Endothelial cell of umbilical vein (primary cell): ENCODE data around the gene DOCK1. TPM values are rescaled to one million over a fixed set of nuclear protein-coding genes. Genes with fewer than 3 reads are reported as not detected.

Source experiments
- BruUV-seq: library from RNA; stranded (reverse); fragments of 400-500 nt; replicated peaks from 2 replicates; lab custom pipeline; 2021; lab: Mats Ljungman, UMichigan
- CTCF ChIA-PET: fragments of 300-600, 350-600 bp; sonication (Branson Sonifier 250); formaldehyde crosslinking; loops from one replicate; lab custom pipeline; 2021; ENCODE audit warnings: antibody characterized with exemption, inconsistent platforms; lab: Charles Lee
- POLR2A ChIA-PET: fragments of 300-600, 350-600 bp; sonication (Branson Sonifier 250); formaldehyde crosslinking; loops from one replicate; lab custom pipeline; 2021; ENCODE audit warnings: antibody characterized with exemption, inconsistent platforms; lab: Charles Lee
- DNase-seq: peaks from one replicate; pipeline ENCODE4 v3.0.0-alpha.2; 2011; ENCODE audit warnings: low read depth, low spot score
- FAIRE-seq: peaks from 2 replicates; lab custom pipeline; 2011; peaks lifted over from hg19 to GRCh38; lab: Jason Lieb, UNC
- H2AFZ ChIP-seq: 2 replicates; pipeline ENCODE4 v1.6.0; 2012; ENCODE audit warnings: low read depth, low read length, control low read depth, inconsistent platforms
- H3K27ac ChIP-seq: 2 replicates; pipeline ENCODE4 v1.5.1; 2011; ENCODE audit warnings: low read depth, mild to moderate bottlenecking, control low read depth, low read length, moderate library complexity; ENCODE audit not compliant: insufficient read depth
- H3K27me3 ChIP-seq, 2 experiments: 2 replicates each; pipeline versions ENCODE4 v1.6.0 to v1.6.1; 2011; ENCODE audit warnings: low read length in 2 of 2, mixed read lengths in 1 of 2; ENCODE audit not compliant: control insufficient read depth in 2 of 2, insufficient read depth in 2 of 2
- H3K36me3 ChIP-seq, 2 experiments: 2 replicates in 1 of 2; 3 replicates in 1 of 2; pipeline ENCODE4 v1.5.1; 2011; ENCODE audit warnings: low read length in 2 of 2, mild to moderate bottlenecking in 1 of 2, moderate library complexity in 1 of 2; ENCODE audit not compliant: control insufficient read depth in 2 of 2, insufficient read depth in 2 of 2; ENCODE audit errors: extremely low read depth in 1 of 2
- H3K4me1 ChIP-seq: 3 replicates; pipeline ENCODE4 v1.5.1; 2011; ENCODE audit warnings: mild to moderate bottlenecking, low read length; ENCODE audit not compliant: control insufficient read depth, insufficient read depth; ENCODE audit errors: extremely low read depth
- H3K4me2 ChIP-seq: 2 replicates; pipeline ENCODE4 v1.6.1; 2011; ENCODE audit warnings: low read length, control low read depth, mixed read lengths; ENCODE audit not compliant: insufficient read depth
- H3K4me3 ChIP-seq, 3 experiments: fragments of 200-600 bp in 1 of 3; sonication (generic), shearing (Covaris generic) in 1 of 3; replicated peaks in 1 of 3; 2 replicates each; pipeline ENCODE4 v1.5.1; 2011 to 2016; ENCODE audit warnings: control low read depth in 3 of 3, low read length in 3 of 3, mild to moderate bottlenecking in 2 of 3, inconsistent platforms in 1 of 3, low read depth in 1 of 3, moderate library complexity in 1 of 3; ENCODE audit not compliant: insufficient read depth in 1 of 3
- H3K79me2 ChIP-seq: 2 replicates; pipeline ENCODE4 v1.6.0; 2012; ENCODE audit warnings: low read length, inconsistent platforms; ENCODE audit not compliant: control insufficient read depth, insufficient read depth
- H3K9ac ChIP-seq: replicated peaks from 2 replicates; pipeline ENCODE3; 2011; ENCODE audit warnings: low read length, control low read depth; ENCODE audit not compliant: insufficient read depth; ENCODE audit errors: extremely low read depth
- H3K9me1 ChIP-seq: replicated peaks from 3 replicates; pipeline ENCODE4 v1.6.0; 2011; ENCODE audit warnings: mild to moderate bottlenecking, low read length; ENCODE audit not compliant: control insufficient read depth, insufficient read depth; ENCODE audit errors: extremely low read depth
- H3K9me3 ChIP-seq: replicated peaks from 2 replicates; pipeline ENCODE4 v1.5.1; 2012; ENCODE audit warnings: low read length, inconsistent platforms; ENCODE audit not compliant: control insufficient read depth, insufficient read depth
- H4K20me1 ChIP-seq: replicated peaks from 2 replicates; pipeline ENCODE3; 2011; ENCODE audit warnings: mild to moderate bottlenecking, low read length; ENCODE audit not compliant: control insufficient read depth, insufficient read depth; ENCODE audit errors: extremely low read depth
- CTCF ChIP-seq, 2 donors: IDR thresholded peaks; 1 replicate in 1 of 2; 2 replicates in 1 of 2; pipeline ENCODE4 v1.5.1; 2011; ENCODE audit warnings: low read length in 2 of 2, mild to moderate bottlenecking in 2 of 2, moderate library complexity in 2 of 2, control low read depth in 1 of 2, inconsistent platforms in 1 of 2, low read depth in 1 of 2; ENCODE audit not compliant: insufficient read depth in 1 of 2; ENCODE audit errors: extremely low read depth in 1 of 2
- EZH2 ChIP-seq: IDR thresholded peaks from 2 replicates; pipeline ENCODE4 v1.6.1; 2012; ENCODE audit warnings: borderline replicate concordance, low read depth, mild to moderate bottlenecking, moderate library complexity, low read length, inconsistent platforms; ENCODE audit not compliant: severe bottlenecking
- FOS ChIP-seq: IDR thresholded peaks from 2 replicates; pipeline ENCODE4 v1.6.1; 2011; ENCODE audit warnings: mild to moderate bottlenecking, low read length, moderate library complexity, borderline replicate concordance; ENCODE audit not compliant: insufficient read depth
- GATA2 ChIP-seq: IDR thresholded peaks from 2 replicates; pipeline ENCODE4 v1.7.0; 2011; ENCODE audit warnings: low read depth, mild to moderate bottlenecking, moderate library complexity, mixed read lengths, low read length; ENCODE audit not compliant: insufficient read length, insufficient read depth
- JUN ChIP-seq: IDR thresholded peaks from 2 replicates; pipeline ENCODE4 v1.6.1; 2011; ENCODE audit warnings: borderline replicate concordance, low read depth; ENCODE audit not compliant: insufficient read length, insufficient read depth
- MAX ChIP-seq: IDR thresholded peaks from 2 replicates; pipeline ENCODE4 v1.6.1; 2011; ENCODE audit not compliant: insufficient read depth, insufficient read length
- MYC ChIP-seq: IDR thresholded peaks from one replicate; pipeline ENCODE4 v1.6.1; 2011; ENCODE audit warnings: mild to moderate bottlenecking, low read depth, low read length
- POLR2A ChIP-seq: IDR thresholded peaks from 2 replicates; pipeline ENCODE4 v1.6.1; 2012; ENCODE audit warnings: low read depth, mild to moderate bottlenecking, control low read depth, low read length
- POLR2AphosphoS5 ChIP-seq: IDR thresholded peaks from 2 replicates; pipeline ENCODE4 v1.6.1; 2012; ENCODE audit warnings: low read depth, mild to moderate bottlenecking, control low read depth, low read length, moderate library complexity; ENCODE audit not compliant: insufficient read depth
- dilution Hi-C: fragments of 300-500 bp; cut with MboI; formaldehyde crosslinking; loops from one replicate; pipeline ENCODE4 v1.15.0; 2019; ENCODE audit warnings: low sequenced_read_pairs; ENCODE audit not compliant: extremely low pct_ligation_motif_present
- intact Hi-C: fragments of 100-400 bp; cut with micrococcal nuclease; formaldehyde crosslinking; loops from one replicate; pipeline ENCODE4 v1.10.0; 2022
- polyA plus RNA-seq, 4 experiments: library from polyadenylated mRNA; depleted of rRNA in 3 of 4; stranded (reverse) in 3 of 4; unstranded in 1 of 4; fragments of >200 nt; gene quantifications; 2 replicates each; pipeline versions ENCODE4 v1.2.1 to v1.2.3, GENCODE V29; 2011 to 2012; ENCODE audit warnings: missing spikeins in 1 of 4
- total RNA-seq: library from RNA; stranded (reverse); gene quantifications from 2 replicates; pipeline ENCODE4 v1.2.3, GENCODE V29; 2021

The DOCK1 gene
- total and polyA plus RNA-seq, 2 donors (not counting 3 experiments of a cell fraction or from before 2014, with no cell fraction given), result 22.5 to 83.1 TPM

- no peak for DNase-seq
- no peaks in the 10 kb centered on the region for H3K79me2 ChIP-seq
- no peaks in the 10 kb centered on the region for H3K9me3 ChIP-seq
- dilution Hi-C loops (no loop called here), intact Hi-C loops (no loop called here)
- H3K36me3 ChIP-seq, result peaks cover 0 to 3% of the 10 kb centered on the region in 2 experiments
- H2AFZ ChIP-seq, result no peak overlapping the region
- H3K9ac ChIP-seq, result no peak overlapping the region
- H3K4me1 ChIP-seq, result no peaks in the 10 kb centered on the region
- no peaks in the 10 kb centered on the region for H3K27me3 ChIP-seq
- POLR2A ChIA-PET, result no interaction called here
- TF ChIP-seq JUN, result no peak
- TF ChIP-seq GATA2, result no peak
- no peak for TF ChIP-seq EZH2
- TF ChIP-seq MYC, result no peak
- no peak for TF ChIP-seq POLR2A
- TF ChIP-seq POLR2AphosphoS5, result no peak
- no peak for TF ChIP-seq CTCF (IDR thresholded peaks at IDR 0.05; ENCODE audit: extremely low read depth in 1 of 2, insufficient read depth in 1 of 2, low read depth in 1 of 2, low read length in 2 of 2)
- TF ChIP-seq FOS, result no peak
- no peak for TF ChIP-seq MAX
- H3K27ac ChIP-seq, result no peak overlapping the region
- BruUV-seq, result no TSS peak
- H3K4me3 ChIP-seq, result no peak overlapping the region
- peaks cover 4% of the 10 kb centered on the region for H4K20me1 ChIP-seq
- no peak overlapping the region for H3K4me2 ChIP-seq
- no peak for FAIRE-seq
- CTCF ChIA-PET, result no interaction called here
- H3K9me1 ChIP-seq, result no peaks in the 10 kb centered on the region
These were observed 433.3 kb downstream of the DOCK1 start for GRCh38 chr10:127338399-127339110.
